Activated T-cell treated with anti-CD3 and anti-CD28 coated beads for 24 hours (primary cell): Measurements from ENCODE around the gene MRPL22.
"Not testable (repeated sequence)": the region's sequence is repeated elsewhere in the genome, so short reads cannot be mapped to it uniquely, and the experiment has no call there.

Experiments used
- DNase-seq: peaks from one replicate; pipeline ENCODE4 v3.0.0-alpha.2; 2020; ENCODE audit warnings: low read depth

Gene MRPL22

GRCh38 chr5:154995679-154996078 lies 54.8 kb downstream of the MRPL22 start:
- no peak for DNase-seq

GRCh38 chr5:154997746-154998145 lies 56.9 kb downstream of the MRPL22 start:
- DNase-seq: no peak

- DNase-seq: no peak
Observed at GRCh38 chr5:154999865-155000264, 59.0 kb downstream of the MRPL22 start.

- no peak for DNase-seq
Observed at GRCh38 chr5:155001523-155001922, 60.6 kb downstream of the MRPL22 start.

GRCh38 chr5:155002722-155003121 lies 61.8 kb downstream of the MRPL22 start:
- DNase-seq: not testable (repeated sequence)

- DNase-seq: no peak
Observed at GRCh38 chr5:155004138-155004744, 63.4 kb downstream of the MRPL22 start.

- not testable (repeated sequence) for DNase-seq
Observed at GRCh38 chr5:155006265-155006664, 65.4 kb downstream of the MRPL22 start.

GRCh38 chr5:155008669-155009068 lies 67.8 kb downstream of the MRPL22 start:
- no peak for DNase-seq

- DNase-seq: no peak
Observed at GRCh38 chr5:155010881-155011280, 70.0 kb downstream of the MRPL22 start.

- no peak for DNase-seq
Observed at GRCh38 chr5:155013526-155013925, 72.7 kb downstream of the MRPL22 start, which contains the start of gene KIF4B. Gene KIF4B (plus strand): TSS chr5:155013755. CDS start chr5:155013860, 105 bp downstream.

GRCh38 chr5:155015239-155015638 lies 74.4 kb downstream of the MRPL22 start:
- DNase-seq: no peak

- DNase-seq: no peak
Observed at GRCh38 chr5:155017610-155018009, 76.7 kb downstream of the MRPL22 start.
